ENCODE results near the gene RASA3.

Gene RASA3

DNA sequence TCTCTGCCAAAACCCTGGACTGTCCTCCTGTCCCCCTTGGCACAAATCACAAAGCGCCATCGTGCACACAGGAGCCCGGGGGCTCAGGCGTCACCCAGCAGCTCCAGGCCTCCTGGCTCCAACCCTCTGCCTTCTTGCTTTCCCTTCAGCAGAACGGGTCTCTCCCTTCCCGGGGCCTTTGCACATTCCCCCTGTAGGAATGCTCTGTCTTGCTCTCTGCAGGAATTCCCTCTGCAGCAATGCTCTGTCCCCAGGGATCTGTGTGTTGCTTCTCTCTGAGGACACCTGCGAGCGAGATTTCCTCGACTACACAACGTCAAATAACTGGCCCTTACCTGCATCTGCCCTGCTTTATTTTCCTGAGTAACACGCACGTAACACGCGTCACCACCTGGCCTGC is 13.3 kb upstream of the RASA3 start:
- Histone ChIP-seq H4K20me1 (ENCODE audit: insufficient read depth, low read length) (peaks cover 6% of the 10 kb centered on the region; the same call in 1 of the 2 replicates), H3K9me3 (ENCODE audit: insufficient read depth, low read length) (no peaks in the 10 kb centered on the region), H3K36me3 (replicated peaks; ENCODE audit: low read depth, low read length) (no peaks in the 10 kb centered on the region), H3K4me2 (ENCODE audit: low read length) (no peak overlapping the region), H2AFZ (ENCODE audit: low read depth, low read length) (no peak overlapping the region), H3K27ac (ENCODE audit: low read length) (no peak overlapping the region), H3K9ac (ENCODE audit: low read length) (no peak overlapping the region), H3K79me2 (ENCODE audit: low read length) (no peaks in the 10 kb centered on the region), H3K4me1 (ENCODE audit: low read length) (peaks cover 10% of the 10 kb centered on the region), H3K27me3 (ENCODE audit: low read depth, low read length) (peaks cover 51% of the 10 kb centered on the region), H3K4me3 (ENCODE audit: low read length) (no peak overlapping the region)
- TF ChIP-seq EZH2phosphoT487 (IDR thresholded peaks at IDR 0.05; ENCODE audit: low read depth): no peak
- TF ChIP-seq CTCF (IDR thresholded peaks at IDR 0.05; ENCODE audit: low read depth, low read length): no peak

DNA sequence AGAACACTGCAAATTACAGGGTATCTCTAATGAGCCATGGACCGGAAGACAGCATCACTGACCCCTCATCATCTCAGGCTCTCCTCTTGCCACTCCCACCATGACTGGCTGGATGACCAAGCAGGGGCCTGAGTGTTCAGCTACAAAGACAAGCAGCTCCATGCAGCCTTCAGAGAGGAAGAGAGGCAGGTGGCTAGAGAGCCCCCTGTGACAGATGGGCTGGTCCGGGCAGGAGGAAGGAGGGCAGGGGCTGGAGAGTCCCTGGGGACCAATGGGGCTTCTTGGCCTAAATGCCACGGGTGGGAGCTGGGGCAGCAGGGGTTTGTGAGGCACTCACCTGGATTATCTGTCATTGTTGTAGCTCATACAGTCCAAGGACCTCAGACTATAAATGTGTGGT is 12.8 kb upstream of the RASA3 start:
- Histone ChIP-seq H3K4me1 (ENCODE audit: low read length) (peaks cover 10% of the 10 kb centered on the region), H3K27ac (ENCODE audit: low read length) (no peak overlapping the region), H4K20me1 (ENCODE audit: insufficient read depth, low read length) (peaks cover 6% of the 10 kb centered on the region; the same call in 1 of the 2 replicates), H3K79me2 (ENCODE audit: low read length) (no peaks in the 10 kb centered on the region), H2AFZ (ENCODE audit: low read depth, low read length) (no peak overlapping the region), H3K27me3 (ENCODE audit: low read depth, low read length) (peaks cover 52% of the 10 kb centered on the region), H3K4me3 (ENCODE audit: low read length) (no peak overlapping the region), H3K36me3 (replicated peaks; ENCODE audit: low read depth, low read length) (no peaks in the 10 kb centered on the region), H3K9me3 (ENCODE audit: insufficient read depth, low read length) (no peaks in the 10 kb centered on the region), H3K9ac (ENCODE audit: low read length) (no peak overlapping the region), H3K4me2 (ENCODE audit: low read length) (no peak overlapping the region)
- TF ChIP-seq CTCF (IDR thresholded peaks at IDR 0.05; ENCODE audit: low read depth, low read length): no peak
- no peak for TF ChIP-seq EZH2phosphoT487 (IDR thresholded peaks at IDR 0.05; ENCODE audit: low read depth)

GRCh38 chr13:114144606-114145244 is 12.3 kb upstream of the RASA3 start:
- Histone ChIP-seq H3K27me3 (ENCODE audit: low read depth, low read length) (peaks cover 47% of the 10 kb centered on the region), H3K27ac (ENCODE audit: low read length) (no peak overlapping the region), H3K79me2 (ENCODE audit: low read length) (no peaks in the 10 kb centered on the region), H3K9ac (ENCODE audit: low read length) (no peak overlapping the region), H2AFZ (ENCODE audit: low read depth, low read length) (no peak overlapping the region), H3K36me3 (replicated peaks; ENCODE audit: low read depth, low read length) (no peaks in the 10 kb centered on the region), H4K20me1 (ENCODE audit: insufficient read depth, low read length) (peaks cover 6% of the 10 kb centered on the region; the same call in 1 of the 2 replicates), H3K4me3 (ENCODE audit: low read length) (no peak overlapping the region), H3K9me3 (ENCODE audit: insufficient read depth, low read length) (no peaks in the 10 kb centered on the region), H3K4me1 (ENCODE audit: low read length) (peaks cover 10% of the 10 kb centered on the region), H3K4me2 (ENCODE audit: low read length) (no peak overlapping the region)
- TF ChIP-seq EZH2phosphoT487 (IDR thresholded peaks at IDR 0.05; ENCODE audit: low read depth): no peak
- no peak for TF ChIP-seq CTCF (IDR thresholded peaks at IDR 0.05; ENCODE audit: low read depth, low read length)

- peaks cover 10% of the 10 kb centered on the region for H3K4me1 ChIP-seq (ENCODE audit: low read length)
- no peaks in the 10 kb centered on the region for H3K9me3 ChIP-seq (ENCODE audit: insufficient read depth, low read length)
- H3K9ac ChIP-seq (ENCODE audit: low read length): no peak overlapping the region
- no peak overlapping the region for H3K27ac ChIP-seq (ENCODE audit: low read length)
- H3K27me3 ChIP-seq (ENCODE audit: low read depth, low read length): peaks cover 45% of the 10 kb centered on the region
- no peaks in the 10 kb centered on the region for H3K36me3 ChIP-seq (replicated peaks; ENCODE audit: low read depth, low read length)
- H3K4me2 ChIP-seq (ENCODE audit: low read length): no peak overlapping the region
- H2AFZ ChIP-seq (ENCODE audit: low read depth, low read length): no peak overlapping the region
- H3K79me2 ChIP-seq (ENCODE audit: low read length): no peaks in the 10 kb centered on the region
- H3K4me3 ChIP-seq (ENCODE audit: low read length): no peak overlapping the region
- TF ChIP-seq CTCF (IDR thresholded peaks at IDR 0.05; ENCODE audit: low read depth, low read length) (peak; percentile 39), EZH2phosphoT487 (IDR thresholded peaks at IDR 0.05; ENCODE audit: low read depth) (no peak)
- H4K20me1 ChIP-seq (ENCODE audit: insufficient read depth, low read length): peaks cover 6% of the 10 kb centered on the region; the same call in 1 of the 2 replicates
Observed at GRCh38 chr13:114143806-114144605, 11.6 kb upstream of the RASA3 start.

Measured in OCI-LY3 (cell line).